Pancreas (tissue), 10 donors: ENCODE measurements around the gene UBE2H. TPM values are rescaled to one million over a fixed set of nuclear protein-coding genes. Genes with fewer than 3 reads are reported as not detected.

Experiments
- ATAC-seq, 4 donors: fragments of 200-7000 bp; cut with Tn5 transposase; one replicate each; pipeline versions ENCODE4 v1.8.0 to v1.9.1; 2020; ENCODE audit warnings: mild to moderate bottlenecking in 4 of 4, moderate library complexity in 4 of 4
- DNase-seq, 6 donors: peaks; one replicate each; pipeline ENCODE4 v3.0.0-alpha.2; 2020
- FAIRE-seq: peaks from 2 replicates; lab custom pipeline; 2012; peaks lifted over from hg19 to GRCh38; lab: Jason Lieb, UNC
- H3K27ac ChIP-seq, 4 donors: fragments of 200-600 bp; sonication (generic); 1 replicate in 3 of 4; 2 replicates in 1 of 4; pipeline versions ENCODE4 v1.5.0 to v1.8.0; 2020
- H3K27me3 ChIP-seq, 4 donors: fragments of 200-600 bp; one replicate each; pipeline ENCODE4 v1.8.0; 2021
- H3K36me3 ChIP-seq, 3 donors: fragments of 200-600 bp; sonication (generic) in 1 of 3; one replicate each; pipeline versions ENCODE4 v1.5.0 to v1.8.0; 2020 to 2021
- H3K4me1 ChIP-seq, 3 donors: fragments of 200-600 bp; one replicate each; pipeline ENCODE4 v1.8.0; 2021
- H3K4me3 ChIP-seq, 4 donors: fragments of 200-600 bp; sonication (generic) in 2 of 4; one replicate each; pipeline versions ENCODE4 v1.5.0 to v1.8.0; 2020 to 2021
- H3K9me3 ChIP-seq, 4 donors: fragments of 200-600 bp; one replicate each; pipeline ENCODE4 v1.8.0; 2021
- WGBS, 2 donors: extraction: QIAGEN DNeasy Blood & Tissue Kit; methylation state at CpG; one replicate each; pipeline ENCODE4 v1.1.7; 2013; 5-methylcytosine and 5-hydroxymethylcytosine counted together
- intact Hi-C, 3 donors: fragments of 100-400 bp; cut with DNase I; formaldehyde crosslinking; loops; one replicate each; pipeline versions ENCODE4 v1.11.1 to v1.14.2; 2022
- polyA plus RNA-seq, 2 donors: library from polyadenylated mRNA; stranded (reverse); fragments of 200-250 nt; gene quantifications; one replicate each; pipeline ENCODE4 v1.2.3, GENCODE V29; 2013
- total RNA-seq, 6 donors: library from RNA; stranded (reverse); fragmentation: NEBNext Ultra II Directional in 4 of 6; extraction: Animal tissue kit (Norgen Biotek cat#: 25700) in 4 of 6; gene quantifications; one replicate each; pipeline versions ENCODE4 v1.2.1 to v1.2.4, GENCODE V29; 2021 to 2023
- TF ChIP-seq, protein P1 (sequence below), 4 donors: fragments of 200-600 bp; sonication (generic) in 3 of 4; IDR thresholded peaks; one replicate each; pipeline versions ENCODE4 v1.5.0 to v1.8.0; 2021; ENCODE audit warnings: antibody characterized with exemption in 4 of 4
- donor health status: healthy with polysubstance abuse.
- donor health status: DM: no; HTN: no; CAD: no; lungs with moderate emphysema.
- donor health status: DM: no; HTN: no; CAD: no.
- donor health status: control.
- donor health status: control.
- donor health status: Bipolar disorder and iron deficiency.
- donor health status: DM: yes; HTN: yes; CAD: no.
- donor health status: DM: no; HTN: no; CAD: no.
- donor health status: DM: no; HTN: no; CAD: no.
- donor health status: DM: yes; HTN: yes; CAD: no.

Gene UBE2H
- total and polyA plus RNA-seq, 8 donors, result 16.7 to 85.6 (median 62.6) TPM

DNA sequence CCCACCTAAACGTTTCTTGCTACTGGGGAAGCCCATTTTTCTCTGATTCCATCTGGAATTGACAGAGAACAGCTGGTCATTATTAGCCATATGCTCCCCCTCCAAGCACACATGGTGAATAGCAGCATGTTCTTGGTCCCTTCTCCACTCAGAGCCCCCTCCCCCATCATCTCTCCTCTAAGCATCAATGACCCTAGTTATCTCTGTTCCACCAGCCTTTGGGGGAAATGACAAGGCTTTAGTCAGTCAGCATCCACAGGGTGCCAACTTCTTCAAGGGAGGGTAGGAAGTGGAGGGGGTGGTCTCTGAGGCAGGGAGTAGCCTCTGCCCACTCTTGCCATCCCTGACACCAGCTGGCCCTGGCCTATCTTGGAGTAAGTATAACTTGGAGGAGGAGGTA lies 163.1 kb downstream of the UBE2H start:
- WGBS, 2 donors, result 53 to 68% methylated on average over 1 of the region's 1 CpG
- DNase-seq, result peak in 1 of 6 donors; percentile 6

DNA sequence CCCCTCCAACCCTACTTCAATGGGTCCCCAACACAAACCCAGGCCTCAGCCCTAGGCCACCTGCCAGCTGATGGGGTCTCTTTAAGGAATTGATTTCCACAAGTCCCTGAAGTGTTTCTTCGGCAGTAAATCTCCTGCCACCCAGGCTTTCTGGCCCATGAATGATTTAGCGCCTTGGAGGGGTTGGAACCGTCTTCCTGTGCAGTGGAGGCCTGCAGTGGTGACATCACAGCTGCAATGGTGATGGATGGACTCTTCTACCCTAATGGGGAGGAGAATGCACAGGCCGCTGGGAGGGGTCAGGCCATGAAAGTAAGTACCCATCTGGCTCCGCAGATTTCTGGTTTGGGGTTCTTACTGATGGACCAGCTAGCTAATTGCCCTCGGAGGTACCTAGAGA lies 163.8 kb downstream of the UBE2H start:
- Histone ChIP-seq H3K27me3 (peaks cover 0 to 7% (median 2%) of the 10 kb centered on the region in 4 donors), H3K27ac (no peak overlapping the region), H3K36me3 (no peaks in the 10 kb centered on the region), H3K9me3 (no peaks in the 10 kb centered on the region), H3K4me3 (no peak overlapping the region), H3K4me1 (no peaks in the 10 kb centered on the region)
- WGBS, 2 donors, result 95% methylated on average over 6 of the region's 6 CpGs
- TF ChIP-seq, protein P1, sequence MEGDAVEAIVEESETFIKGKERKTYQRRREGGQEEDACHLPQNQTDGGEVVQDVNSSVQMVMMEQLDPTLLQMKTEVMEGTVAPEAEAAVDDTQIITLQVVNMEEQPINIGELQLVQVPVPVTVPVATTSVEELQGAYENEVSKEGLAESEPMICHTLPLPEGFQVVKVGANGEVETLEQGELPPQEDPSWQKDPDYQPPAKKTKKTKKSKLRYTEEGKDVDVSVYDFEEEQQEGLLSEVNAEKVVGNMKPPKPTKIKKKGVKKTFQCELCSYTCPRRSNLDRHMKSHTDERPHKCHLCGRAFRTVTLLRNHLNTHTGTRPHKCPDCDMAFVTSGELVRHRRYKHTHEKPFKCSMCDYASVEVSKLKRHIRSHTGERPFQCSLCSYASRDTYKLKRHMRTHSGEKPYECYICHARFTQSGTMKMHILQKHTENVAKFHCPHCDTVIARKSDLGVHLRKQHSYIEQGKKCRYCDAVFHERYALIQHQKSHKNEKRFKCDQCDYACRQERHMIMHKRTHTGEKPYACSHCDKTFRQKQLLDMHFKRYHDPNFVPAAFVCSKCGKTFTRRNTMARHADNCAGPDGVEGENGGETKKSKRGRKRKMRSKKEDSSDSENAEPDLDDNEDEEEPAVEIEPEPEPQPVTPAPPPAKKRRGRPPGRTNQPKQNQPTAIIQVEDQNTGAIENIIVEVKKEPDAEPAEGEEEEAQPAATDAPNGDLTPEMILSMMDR (IDR thresholded peaks at IDR 0.05), result no peak
- intact Hi-C loops, result no loop called here
- no peak for FAIRE-seq
- DNase-seq, result no peak
- ATAC-seq, result no peak

More for the DNA sequence above, 163.1 kb downstream of the UBE2H start:
- Histone ChIP-seq H3K36me3 (no peaks in the 10 kb centered on the region), H3K9me3 (no peaks in the 10 kb centered on the region), H3K27me3 (peaks cover 0 to 2% (median 0%) of the 10 kb centered on the region in 4 donors), H3K4me3 (no peak overlapping the region), H3K27ac (no peak overlapping the region), H3K4me1 (no peaks in the 10 kb centered on the region)
- ATAC-seq (no peak), FAIRE-seq (no peak)
- intact Hi-C loops, result no loop called here
- TF ChIP-seq, protein P1 (IDR thresholded peaks at IDR 0.05), result no peak

DNA sequence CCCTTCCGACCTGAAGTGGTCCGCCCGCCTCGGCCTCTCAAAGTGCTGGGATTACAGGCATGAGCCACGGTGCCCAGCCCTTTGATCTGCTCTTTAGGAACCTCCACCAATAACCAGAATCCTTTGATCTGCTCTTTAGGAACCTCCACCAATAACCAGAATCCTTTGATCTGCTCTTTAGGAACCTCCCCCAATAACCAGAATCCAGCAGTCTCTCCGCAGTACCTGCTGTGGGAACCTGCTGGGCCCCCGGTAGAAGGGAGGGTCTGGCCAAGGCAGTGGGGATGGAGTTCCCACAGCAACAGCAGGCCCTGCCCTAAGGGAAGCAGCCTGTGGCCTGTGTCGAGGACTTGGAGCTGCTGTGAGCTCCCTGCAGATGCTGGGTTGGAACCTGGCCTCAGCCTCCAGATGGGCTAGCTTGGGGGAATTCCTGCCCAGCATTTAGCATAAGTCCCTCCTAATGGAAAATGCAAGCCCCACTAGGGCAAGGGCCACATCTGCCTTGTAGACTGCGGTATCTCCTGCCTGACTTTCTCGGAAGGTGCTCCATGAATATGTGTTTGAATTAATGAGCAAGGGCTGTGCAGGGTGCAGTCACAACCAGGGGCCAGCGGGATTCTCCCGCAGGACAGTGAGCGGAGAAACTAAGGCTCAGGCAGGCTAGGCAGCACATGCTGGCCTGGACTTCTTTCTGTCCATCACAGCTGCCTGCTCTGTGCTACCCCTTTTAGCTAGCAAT lies 165.8 kb downstream of the UBE2H start:
- no peak for ATAC-seq
- TF ChIP-seq, protein P1 (IDR thresholded peaks at IDR 0.05), result no peak
- no peak overlapping the region for H3K4me3 ChIP-seq
- intact Hi-C loops, result no loop called here
- peaks cover 0 to under 1% (median 0%) of the 10 kb centered on the region in 3 donors for H3K4me1 ChIP-seq
- H3K9me3 ChIP-seq, result no peaks in the 10 kb centered on the region
- H3K27ac ChIP-seq, result no peak overlapping the region
- FAIRE-seq, result no peak
- no peaks in the 10 kb centered on the region for H3K36me3 ChIP-seq
- no peak for DNase-seq
- 70 to 76% methylated on average over 13 of the region's 13 CpGs for WGBS, 2 donors
- H3K27me3 ChIP-seq, result peaks cover 0 to 15% (median 2%) of the 10 kb centered on the region in 4 donors

DNA sequence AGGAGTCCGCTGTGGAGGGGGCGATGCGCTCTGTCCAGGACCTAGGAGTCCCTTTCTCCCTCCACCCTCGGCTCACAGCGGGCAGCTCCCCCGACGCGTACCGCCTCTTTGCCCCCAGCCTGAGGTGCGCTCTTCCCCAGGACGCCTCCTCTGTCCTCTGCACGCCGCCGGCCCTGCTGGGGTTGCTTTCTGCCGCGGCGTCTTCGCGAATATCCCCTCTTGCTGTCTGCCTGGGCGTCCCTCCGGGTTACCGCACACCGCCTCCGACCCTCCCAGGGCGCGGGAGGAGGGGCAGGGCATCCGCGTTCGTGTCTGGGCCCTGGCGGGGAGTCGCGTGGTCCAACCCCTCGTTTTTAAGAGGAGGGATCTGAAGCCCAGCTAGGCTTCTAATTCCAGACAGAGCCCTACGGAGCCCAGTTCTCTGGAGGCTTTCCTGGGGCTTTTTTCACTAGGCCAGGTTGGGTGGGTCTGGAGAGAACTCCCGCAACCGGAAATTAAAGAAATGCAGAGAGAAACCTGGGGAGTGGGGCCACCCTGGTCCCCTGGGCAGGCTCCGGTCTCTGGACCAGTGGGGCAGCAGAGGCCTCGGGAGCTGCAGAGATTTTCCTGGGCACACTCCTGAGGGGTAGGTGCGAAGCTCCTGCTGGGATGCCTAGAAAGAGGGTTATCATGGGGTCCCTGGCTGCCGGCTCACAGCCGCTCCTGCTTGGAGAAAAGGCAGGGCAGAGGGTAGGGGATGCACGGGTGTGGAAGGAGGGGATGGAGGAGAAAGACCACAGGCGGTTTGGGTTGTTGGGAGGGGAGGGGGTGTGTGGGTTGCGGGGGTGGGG lies 166.9 kb downstream of the UBE2H start:
- intact Hi-C loops, result no loop called here
- DNase-seq, result no peak
- H3K36me3 ChIP-seq, result no peaks in the 10 kb centered on the region
- ATAC-seq, result no peak
- peaks cover 0 to 15% (median 2%) of the 10 kb centered on the region in 4 donors for H3K27me3 ChIP-seq
- TF ChIP-seq, protein P1 (IDR thresholded peaks at IDR 0.05), result no peak
- no peak for FAIRE-seq
- 34 to 47% methylated on average over 44 of the region's 44 CpGs for whole genome bisulfite sequencing, 2 donors
- H3K4me1 ChIP-seq, result peaks cover 0 to 10% (median 0%) of the 10 kb centered on the region in 3 donors
- no peaks in the 10 kb centered on the region for H3K9me3 ChIP-seq
- peak overlapping the region in 1 of 4 donors; percentile 14 for H3K4me3 ChIP-seq
- H3K27ac ChIP-seq, result no peak overlapping the region
